ENCODE results near the gene SRRM4. TPM values are rescaled to one million over a fixed set of nuclear protein-coding genes. Genes with fewer than 3 reads are reported as not detected.
A peak's percentile ranks its signal among the peaks of the same experiment; 100 is the strongest.

SRRM4 gene
- total and polyA plus RNA-seq, 8 donors: 0.05 to 2.6 (median 0.22) TPM; not detected in 2

GRCh38 chr12:119195256-119195655 lies 213.9 kb downstream of the SRRM4 start:
- peaks cover 0 to 21% (median 0%) of the 10 kb centered on the region in 4 donors for H3K4me1 ChIP-seq
- 92 to 95% (median 94%) methylated on average over 16 of the region's 16 CpGs for WGBS, 5 donors
- intact Hi-C loops (cut with DNase I; ENCODE audit: low total_unique reads): no loop called here

GRCh38 chr12:119198440-119198839 lies 217.1 kb downstream of the SRRM4 start:
- no peaks in the 10 kb centered on the region for H3K27me3 ChIP-seq
- no peak overlapping the region for H3K4me3 ChIP-seq
- H3K27ac ChIP-seq: peak overlapping the region in 3 of 5 donors; percentile 31 to 72 (median 38)
- no peaks in the 10 kb centered on the region for H3K9me3 ChIP-seq
- intact Hi-C loops (cut with DNase I; ENCODE audit: low total_unique reads): no loop called here
- no peak for DNase-seq
- H3K36me3 ChIP-seq: peaks cover 4 to 29% (median 22%) of the 10 kb centered on the region in 4 donors
- TF ChIP-seq CTCF (IDR thresholded peaks at IDR 0.05): no peak
- TF ChIP-seq EP300 (IDR thresholded peaks at IDR 0.05): no peak
- TF ChIP-seq POLR2AphosphoS5 (IDR thresholded peaks at IDR 0.05): no peak
- no peak for TF ChIP-seq POLR2A (IDR thresholded peaks at IDR 0.05)
- 70 to 100% (median 94%) methylated on average over 2 of the region's 2 CpGs for WGBS, 5 donors
- peaks cover 0 to 12% (median 0%) of the 10 kb centered on the region in 4 donors for H3K4me1 ChIP-seq

More at GRCh38 chr12:119195256-119195655, 213.9 kb downstream of the SRRM4 start:
- H3K27ac ChIP-seq: no peak overlapping the region
- H3K36me3 ChIP-seq: peaks cover 4 to 48% (median 28%) of the 10 kb centered on the region in 4 donors
- no peak overlapping the region for H3K4me3 ChIP-seq
- DNase-seq: no peak
- H3K9me3 ChIP-seq: no peaks in the 10 kb centered on the region
- TF ChIP-seq POLR2AphosphoS5 (IDR thresholded peaks at IDR 0.05): no peak
- no peak for TF ChIP-seq CTCF (IDR thresholded peaks at IDR 0.05)
- TF ChIP-seq POLR2A (IDR thresholded peaks at IDR 0.05): no peak
- TF ChIP-seq EP300 (IDR thresholded peaks at IDR 0.05): no peak
- H3K27me3 ChIP-seq: no peaks in the 10 kb centered on the region

DNA sequence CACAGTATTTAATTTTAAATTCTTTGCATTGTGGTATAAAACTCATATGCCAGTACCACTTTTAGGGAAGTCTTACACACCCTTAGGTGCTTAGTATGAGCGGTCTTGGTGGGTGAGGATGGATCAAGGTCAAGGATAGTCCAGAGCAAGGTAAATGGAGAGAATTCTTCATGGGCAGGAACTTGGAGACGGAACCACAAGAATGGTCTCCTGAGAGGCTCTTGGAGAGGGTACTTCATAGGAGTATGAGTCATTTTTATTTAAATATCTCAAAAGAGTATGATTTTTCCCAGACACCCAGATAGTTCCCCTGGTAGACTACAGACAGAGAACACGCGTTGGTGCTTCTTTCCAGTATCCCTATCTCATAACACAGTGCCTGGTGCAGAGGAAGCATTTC lies 219.3 kb downstream of the SRRM4 start:
- no peak overlapping the region for H3K4me3 ChIP-seq
- no peaks in the 10 kb centered on the region for H3K27me3 ChIP-seq
- peaks cover 0 to 7% (median 2%) of the 10 kb centered on the region in 4 donors for H3K36me3 ChIP-seq
- peaks cover 0 to 27% (median 0%) of the 10 kb centered on the region in 4 donors for H3K4me1 ChIP-seq
- WGBS, 5 donors: 89 to 95% (median 92%) methylated on average over 4 of the region's 4 CpGs
- DNase-seq: no peak
- H3K27ac ChIP-seq: no peak overlapping the region
- H3K9me3 ChIP-seq: no peaks in the 10 kb centered on the region
- intact Hi-C loops (cut with DNase I; ENCODE audit: low total_unique reads): no loop called here
- TF ChIP-seq POLR2AphosphoS5 (IDR thresholded peaks at IDR 0.05): no peak
- no peak for TF ChIP-seq EP300 (IDR thresholded peaks at IDR 0.05)
- TF ChIP-seq POLR2A (IDR thresholded peaks at IDR 0.05): no peak
- no peak for TF ChIP-seq CTCF (IDR thresholded peaks at IDR 0.05)

- 69 to 82% (median 76%) methylated on average over 9 of the region's 9 CpGs for WGBS, 5 donors
- Histone ChIP-seq H3K9me3 (no peaks in the 10 kb centered on the region), H3K4me3 (no peak overlapping the region), H3K27me3 (no peaks in the 10 kb centered on the region), H3K4me1 (peaks cover 0 to 33% (median 1%) of the 10 kb centered on the region in 4 donors), H3K27ac (no peak overlapping the region), H3K36me3 (no peaks in the 10 kb centered on the region)
- intact Hi-C loops (cut with DNase I; ENCODE audit: low total_unique reads): no loop called here
- no peak for DNase-seq
- TF ChIP-seq EP300 (IDR thresholded peaks at IDR 0.05) (no peak), POLR2A (IDR thresholded peaks at IDR 0.05) (no peak), POLR2AphosphoS5 (IDR thresholded peaks at IDR 0.05) (no peak), CTCF (IDR thresholded peaks at IDR 0.05) (no peak)
These were observed 220.6 kb downstream of the SRRM4 start for GRCh38 chr12:119201789-119202543.
